ENCODE data around the gene ACR.

ACR gene

DNA sequence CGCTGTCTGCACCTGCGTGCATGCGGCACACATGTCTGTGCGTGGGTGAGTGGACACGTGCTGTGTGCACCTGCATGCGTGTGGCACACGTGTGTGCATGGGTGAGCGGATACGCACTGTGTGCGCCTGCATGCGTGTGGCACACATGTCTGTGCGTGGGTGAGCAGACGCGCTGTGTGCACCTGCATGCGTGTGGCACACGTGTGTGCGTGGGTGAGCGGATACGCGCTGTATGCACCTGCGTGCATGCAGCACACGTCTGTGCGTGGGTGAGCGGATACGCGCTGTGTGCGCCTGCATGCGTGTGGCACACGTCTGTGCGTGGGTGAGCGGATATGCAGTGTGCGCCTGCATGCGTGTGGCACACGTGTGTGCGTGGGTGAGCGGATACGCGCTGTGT lies 27.1 kb upstream of the ACR start:
- Histone ChIP-seq H3K9ac (ENCODE audit: low read length) (no peak overlapping the region), H3K4me2 (ENCODE audit: low read length) (no peak overlapping the region), H3K4me1 (ENCODE audit: low read length) (no peaks in the 10 kb centered on the region), H3K27ac (ENCODE audit: low read length) (no peak overlapping the region), H4K20me1 (ENCODE audit: insufficient read depth, low read length) (no peaks in the 10 kb centered on the region), H2AFZ (ENCODE audit: low read depth, low read length) (no peak overlapping the region), H3K4me3 (ENCODE audit: low read length) (no peak overlapping the region), H3K27me3 (ENCODE audit: low read depth, low read length) (no peaks in the 10 kb centered on the region), H3K36me3 (replicated peaks; ENCODE audit: low read depth, low read length) (no peaks in the 10 kb centered on the region), H3K79me2 (ENCODE audit: low read length) (no peaks in the 10 kb centered on the region), H3K9me3 (ENCODE audit: insufficient read depth, low read length) (no peaks in the 10 kb centered on the region)
- TF ChIP-seq EZH2phosphoT487 (IDR thresholded peaks at IDR 0.05; ENCODE audit: low read depth) (no peak), CTCF (IDR thresholded peaks at IDR 0.05; ENCODE audit: low read depth, low read length) (no peak)

DNA sequence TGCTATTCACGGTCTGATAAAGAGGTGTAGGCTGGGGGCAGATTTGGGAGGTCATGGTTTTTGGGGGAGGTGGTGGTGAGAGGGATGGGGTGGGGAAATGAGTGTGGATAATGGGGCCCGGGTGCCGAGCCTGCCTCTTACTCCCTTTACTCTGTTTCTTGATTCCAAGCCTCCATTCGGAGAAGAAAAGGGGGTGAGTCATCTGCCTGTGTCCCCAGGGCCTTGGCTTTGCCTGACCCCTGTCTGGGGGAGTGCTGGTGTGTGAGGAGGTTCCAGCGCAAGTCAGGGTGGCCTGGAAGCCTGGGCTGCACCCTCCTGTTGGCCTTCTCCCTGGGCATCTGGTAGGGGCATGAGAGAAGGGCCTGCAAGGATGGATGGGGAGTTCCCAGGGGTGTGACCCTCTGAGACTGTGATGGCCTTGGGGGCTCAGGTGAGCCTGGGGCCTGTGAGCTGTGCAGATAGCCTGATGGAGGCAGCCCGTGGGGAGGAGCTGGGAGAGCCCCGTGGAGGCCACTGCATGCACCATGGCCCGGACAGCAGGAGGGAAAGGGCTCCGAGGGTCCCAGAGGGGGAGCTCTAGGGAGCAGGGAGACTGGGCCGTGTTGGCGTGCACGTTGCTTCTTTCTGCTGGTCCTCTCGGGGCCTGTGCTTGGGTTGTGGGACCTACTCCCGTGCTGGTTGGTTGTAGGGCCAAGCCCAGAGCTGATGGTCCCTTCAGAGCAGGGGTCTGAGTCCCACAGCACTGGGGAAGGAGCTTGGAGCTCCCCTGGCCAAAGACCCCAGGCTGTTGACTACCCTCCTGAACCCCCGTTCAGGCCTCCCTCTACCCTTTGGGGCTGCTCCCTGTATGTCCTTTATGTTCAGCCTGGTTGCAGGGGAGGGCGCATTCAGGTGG lies 26.3 kb upstream of the ACR start:
- no peak overlapping the region for H3K4me2 ChIP-seq (ENCODE audit: low read length)
- no peak overlapping the region for H3K9ac ChIP-seq (ENCODE audit: low read length)
- H3K27ac ChIP-seq (ENCODE audit: low read length): no peak overlapping the region
- H3K4me1 ChIP-seq (ENCODE audit: low read length): no peaks in the 10 kb centered on the region
- H3K36me3 ChIP-seq (replicated peaks; ENCODE audit: low read depth, low read length): no peaks in the 10 kb centered on the region
- H4K20me1 ChIP-seq (ENCODE audit: insufficient read depth, low read length): no peaks in the 10 kb centered on the region
- H3K79me2 ChIP-seq (ENCODE audit: low read length): no peaks in the 10 kb centered on the region
- no peaks in the 10 kb centered on the region for H3K27me3 ChIP-seq (ENCODE audit: low read depth, low read length)
- no peak overlapping the region for H2AFZ ChIP-seq (ENCODE audit: low read depth, low read length)
- no peak for TF ChIP-seq EZH2phosphoT487 (IDR thresholded peaks at IDR 0.05; ENCODE audit: low read depth)
- TF ChIP-seq CTCF (IDR thresholded peaks at IDR 0.05; ENCODE audit: low read depth, low read length): no peak
- no peak overlapping the region for H3K4me3 ChIP-seq (ENCODE audit: low read length)
- H3K9me3 ChIP-seq (ENCODE audit: insufficient read depth, low read length): no peaks in the 10 kb centered on the region

DNA sequence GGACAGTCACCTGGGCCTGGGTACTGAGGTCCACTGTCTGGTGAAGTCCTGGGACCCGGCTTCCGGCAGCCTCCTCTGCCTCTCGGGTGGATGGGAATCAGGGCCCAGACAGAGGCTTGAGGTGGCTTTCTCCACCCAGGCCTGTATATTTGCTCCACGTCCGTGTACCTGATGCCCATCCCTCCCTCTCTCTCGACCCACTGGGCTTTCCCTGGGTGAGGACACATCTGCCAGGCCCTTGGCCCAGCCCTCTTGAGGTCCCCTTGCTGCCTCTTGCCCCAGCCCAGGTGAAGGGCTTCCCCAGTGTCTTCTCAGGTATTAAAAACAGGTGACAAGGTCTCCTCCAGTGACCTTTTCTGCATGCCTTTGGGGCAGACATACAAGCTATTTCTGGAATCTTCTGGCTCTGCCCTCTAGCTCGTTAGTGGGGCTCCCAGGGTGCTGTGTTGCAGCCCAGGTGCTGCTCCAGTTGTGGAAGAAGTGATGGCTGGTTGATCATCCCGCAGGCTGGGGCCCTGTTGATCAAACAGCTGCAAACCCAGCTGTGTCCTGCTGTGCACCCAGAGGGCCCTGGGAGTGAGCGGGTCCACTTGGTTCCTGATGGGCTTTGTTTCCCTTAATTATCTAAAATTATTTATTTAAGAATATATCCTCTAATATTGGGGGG lies 25.5 kb upstream of the ACR start:
- H3K9me3 ChIP-seq (ENCODE audit: insufficient read depth, low read length): no peaks in the 10 kb centered on the region
- no peak overlapping the region for H3K4me2 ChIP-seq (ENCODE audit: low read length)
- H3K27me3 ChIP-seq (ENCODE audit: low read depth, low read length): no peaks in the 10 kb centered on the region
- no peaks in the 10 kb centered on the region for H3K4me1 ChIP-seq (ENCODE audit: low read length)
- no peaks in the 10 kb centered on the region for H4K20me1 ChIP-seq (ENCODE audit: insufficient read depth, low read length)
- no peak overlapping the region for H3K9ac ChIP-seq (ENCODE audit: low read length)
- H3K4me3 ChIP-seq (ENCODE audit: low read length): no peak overlapping the region
- TF ChIP-seq EZH2phosphoT487 (IDR thresholded peaks at IDR 0.05; ENCODE audit: low read depth) (no peak), CTCF (IDR thresholded peaks at IDR 0.05; ENCODE audit: low read depth, low read length) (no peak)
- H2AFZ ChIP-seq (ENCODE audit: low read depth, low read length): no peak overlapping the region
- H3K79me2 ChIP-seq (ENCODE audit: low read length): no peaks in the 10 kb centered on the region
- no peaks in the 10 kb centered on the region for H3K36me3 ChIP-seq (replicated peaks; ENCODE audit: low read depth, low read length)
- H3K27ac ChIP-seq (ENCODE audit: low read length): no peak overlapping the region

- TF ChIP-seq EZH2phosphoT487 (IDR thresholded peaks at IDR 0.05; ENCODE audit: low read depth): no peak
- TF ChIP-seq CTCF (IDR thresholded peaks at IDR 0.05; ENCODE audit: low read depth, low read length): no peak
- no peaks in the 10 kb centered on the region for H3K36me3 ChIP-seq (replicated peaks; ENCODE audit: low read depth, low read length)
- H3K27ac ChIP-seq (ENCODE audit: low read length): no peak overlapping the region
- H3K4me3 ChIP-seq (ENCODE audit: low read length): no peak overlapping the region
- no peaks in the 10 kb centered on the region for H3K9me3 ChIP-seq (ENCODE audit: insufficient read depth, low read length)
- no peaks in the 10 kb centered on the region for H3K4me1 ChIP-seq (ENCODE audit: low read length)
- no peaks in the 10 kb centered on the region for H4K20me1 ChIP-seq (ENCODE audit: insufficient read depth, low read length)
- no peak overlapping the region for H3K9ac ChIP-seq (ENCODE audit: low read length)
- H3K27me3 ChIP-seq (ENCODE audit: low read depth, low read length): no peaks in the 10 kb centered on the region
- no peaks in the 10 kb centered on the region for H3K79me2 ChIP-seq (ENCODE audit: low read length)
- H3K4me2 ChIP-seq (ENCODE audit: low read length): no peak overlapping the region
- no peak overlapping the region for H2AFZ ChIP-seq (ENCODE audit: low read depth, low read length)
Measured at GRCh38 chr22:50713008-50713385, 25.0 kb upstream of the ACR start.

Measured in OCI-LY3 (cell line).